Small intestine (tissue), 7 donors: ENCODE measurements around the gene CYP2F1. TPM values are rescaled to one million over a fixed set of nuclear protein-coding genes. Genes with fewer than 3 reads are reported as not detected.
"Not testable (repeated sequence)": the region's sequence is repeated elsewhere in the genome, so short reads cannot be mapped to it uniquely, and the experiment has no call there.

Source experiments
- DNase-seq, 2 donors: peaks; one replicate each; pipeline versions ENCODE4 v3.0.0 to v3.0.0-alpha.2; 2013
- FAIRE-seq: peaks from 2 replicates; lab custom pipeline; 2012; peaks lifted over from hg19 to GRCh38; lab: Jason Lieb, UNC
- H3K27ac ChIP-seq, 3 donors: one replicate each; pipeline ENCODE4 v1.5.1; 2013; ENCODE audit warnings: low read length in 2 of 3, mild to moderate bottlenecking in 2 of 3, control low read depth in 1 of 3, inconsistent platforms in 1 of 3, low read depth in 1 of 3, moderate library complexity in 1 of 3
- H3K27me3 ChIP-seq, 3 donors: one replicate each; pipeline ENCODE4 v1.6.1; 2013; ENCODE audit warnings: low read length in 3 of 3, inconsistent platforms in 1 of 3; ENCODE audit not compliant: control insufficient read depth in 3 of 3, insufficient read depth in 3 of 3
- H3K36me3 ChIP-seq, 3 donors: one replicate each; pipeline ENCODE4 v1.6.1; 2013; ENCODE audit warnings: low read length in 3 of 3, inconsistent platforms in 1 of 3, low read depth in 1 of 3, mild to moderate bottlenecking in 1 of 3, moderate library complexity in 1 of 3; ENCODE audit not compliant: control insufficient read depth in 3 of 3, insufficient read depth in 2 of 3
- H3K4me1 ChIP-seq, 3 donors: one replicate each; pipeline ENCODE4 v1.6.1; 2013; ENCODE audit warnings: low read length in 2 of 3, inconsistent platforms in 1 of 3, low read depth in 1 of 3, mild to moderate bottlenecking in 1 of 3, moderate library complexity in 1 of 3; ENCODE audit not compliant: control insufficient read depth in 3 of 3, insufficient read depth in 2 of 3
- H3K4me3 ChIP-seq, 3 donors: one replicate each; pipeline ENCODE4 v1.5.1; 2013; ENCODE audit warnings: low read length in 3 of 3, control low read depth in 1 of 3, inconsistent platforms in 1 of 3, low read depth in 1 of 3, mild to moderate bottlenecking in 1 of 3, moderate library complexity in 1 of 3
- H3K9me3 ChIP-seq, 2 donors: one replicate each; pipeline ENCODE4 v1.6.1; 2013; ENCODE audit warnings: low read depth in 1 of 2, low read length in 1 of 2; ENCODE audit not compliant: control insufficient read depth in 2 of 2, insufficient read depth in 1 of 2
- WGBS, 3 donors: extraction: QIAGEN DNeasy Blood & Tissue Kit; methylation state at CpG; one replicate each; pipeline ENCODE4 v1.1.7; 2013; 5-methylcytosine and 5-hydroxymethylcytosine counted together
- polyA plus RNA-seq, 4 donors: library from polyadenylated mRNA; stranded (reverse) in 3 of 4; unstranded in 1 of 4; fragments of 200-250 nt in 3 of 4; fragments of 120-200 nt in 1 of 4; gene quantifications; one replicate each; pipeline versions ENCODE4 v1.2.1 to v1.2.3, GENCODE V29; 2013
- donor health status: healthy with polysubstance abuse.
- donor health status: control.
- donor health status: control.
- donor health status: Bipolar disorder and iron deficiency.
- donor health status: healthy.

The CYP2F1 gene
- polyA plus RNA-seq, 4 donors = 0.18 TPM; not detected in 3

GRCh38 chr19:41133260-41133659 is 19.0 kb downstream of the CYP2F1 start:
- Histone ChIP-seq H3K9me3 (no peaks in the 10 kb centered on the region), H3K4me1 (peaks cover 0 to 5% (median 2%) of the 10 kb centered on the region in 3 donors), H3K27ac (no peak overlapping the region), H3K36me3 (peaks cover 0 to 2% (median 0%) of the 10 kb centered on the region in 3 donors), H3K27me3 (peaks cover 0 to 6% (median 0%) of the 10 kb centered on the region in 3 donors), H3K4me3 (no peak overlapping the region)
- DNase-seq (no peak), FAIRE-seq (no peak)
- 44 to 86% (median 63%) methylated on average over 1 to 3 of the region's 3 CpGs for WGBS, 3 donors

GRCh38 chr19:41134616-41135015 is 20.4 kb downstream of the CYP2F1 start:
- Histone ChIP-seq H3K4me3 (no peak overlapping the region), H3K36me3 (peaks cover 0 to 2% (median 0%) of the 10 kb centered on the region in 3 donors), H3K27me3 (peaks cover 0 to 6% (median 0%) of the 10 kb centered on the region in 3 donors), H3K4me1 (peaks cover 0 to 5% (median 2%) of the 10 kb centered on the region in 3 donors), H3K27ac (no peak overlapping the region), H3K9me3 (no peaks in the 10 kb centered on the region)
- DNase-seq (no peak), FAIRE-seq (no peak)
- WGBS, 3 donors = 85 to 90% (median 89%) methylated on average over 17 to 20 of the region's 20 CpGs

- H3K27ac ChIP-seq = peak overlapping the region; percentile 50 to 83 (median 63)
- not testable (repeated sequence) for H3K9me3 ChIP-seq
Observed at GRCh38 chr19:41135390-41136384, 21.5 kb downstream of the CYP2F1 start.

GRCh38 chr19:41136636-41137455 is 22.6 kb downstream of the CYP2F1 start:
- DNase-seq (no peak), FAIRE-seq (no peak)
- peak overlapping the region in 1 of 3 donors; percentile 51 for H3K4me3 ChIP-seq
- no peaks in the 10 kb centered on the region for H3K9me3 ChIP-seq
- H3K27me3 ChIP-seq = peaks cover 0 to 2% (median 0%) of the 10 kb centered on the region in 3 donors
- no peak overlapping the region for H3K27ac ChIP-seq
- peaks cover 0 to 5% (median 2%) of the 10 kb centered on the region in 3 donors for H3K4me1 ChIP-seq
- 94 to 96% (median 94%) methylated on average over 30 to 31 of the region's 31 CpGs for WGBS, 3 donors
- H3K36me3 ChIP-seq = peaks cover 0 to 2% (median 0%) of the 10 kb centered on the region in 3 donors

More at GRCh38 chr19:41135390-41136384, 21.5 kb downstream of the CYP2F1 start:
- not testable (repeated sequence) for H3K4me1 ChIP-seq, H3K36me3 ChIP-seq, H3K27me3 ChIP-seq
- DNase-seq (peak; percentile 62 to 89), FAIRE-seq (peak; percentile 64)
- H3K4me3 ChIP-seq = peak overlapping the region in 2 of 3 donors; percentile 49 to 51
- 14 to 16% (median 14%) methylated on average over 42 to 74 of the region's 76 CpGs for WGBS, 3 donors

- Histone ChIP-seq H3K27me3 (no peaks in the 10 kb centered on the region), H3K27ac (no peak overlapping the region), H3K36me3 (no peaks in the 10 kb centered on the region), H3K4me3 (no peak overlapping the region), H3K9me3 (peaks cover 0 to 2% of the 10 kb centered on the region in 2 donors), H3K4me1 (no peaks in the 10 kb centered on the region)
- DNase-seq (peak; percentile 86 to 88), FAIRE-seq (no peak)
- 13 to 28% (median 16%) methylated on average over 7 of the region's 7 CpGs for WGBS, 3 donors
Observed at GRCh38 chr19:41144403-41144802, 30.2 kb downstream of the CYP2F1 start.

- DNase-seq = no peak
- Histone ChIP-seq H3K4me3 (no peak overlapping the region), H3K27ac (no peak overlapping the region), H3K4me1 (no peaks in the 10 kb centered on the region), H3K9me3 (no peaks in the 10 kb centered on the region), H3K27me3 (no peaks in the 10 kb centered on the region), H3K36me3 (no peaks in the 10 kb centered on the region)
- no peak for FAIRE-seq
- 92 to 97% (median 93%) methylated on average over 2 of the region's 2 CpGs for WGBS, 3 donors
Observed at GRCh38 chr19:41149831-41150230, 35.6 kb downstream of the CYP2F1 start.

GRCh38 chr19:41150986-41151385 is 36.8 kb downstream of the CYP2F1 start:
- not testable (repeated sequence) for DNase-seq, H3K4me1 ChIP-seq, H3K27ac ChIP-seq, H3K9me3 ChIP-seq, H3K4me3 ChIP-seq, H3K36me3 ChIP-seq, H3K27me3 ChIP-seq, FAIRE-seq
- WGBS, 3 donors = 69 to 81% (median 77%) methylated on average over 7 of the region's 7 CpGs

GRCh38 chr19:41154060-41154459 is 39.8 kb downstream of the CYP2F1 start:
- no peaks in the 10 kb centered on the region for H3K27me3 ChIP-seq
- no peak for DNase-seq
- 93 to 100% (median 95%) methylated on average over 6 to 7 of the region's 7 CpGs for whole genome bisulfite sequencing, 3 donors
- no peak overlapping the region for H3K4me3 ChIP-seq
- FAIRE-seq = no peak
- peaks cover 0 to 8% (median 0%) of the 10 kb centered on the region in 3 donors for H3K4me1 ChIP-seq
- H3K9me3 ChIP-seq = peaks cover 0 to 6% of the 10 kb centered on the region in 2 donors
- H3K36me3 ChIP-seq = no peaks in the 10 kb centered on the region
- no peak overlapping the region for H3K27ac ChIP-seq
